Mesendoderm (in vitro differentiated cells): ENCODE measurements around the gene RMDN2.

Experiments
- DNase-seq: peaks from one replicate; pipeline ENCODE4 v3.0.0; 2013
- H2AK5ac ChIP-seq: 2 replicates; pipeline ENCODE4 v1.6.1; 2013; ENCODE audit warnings: low read length, inconsistent platforms
- H2BK120ac ChIP-seq: 2 replicates; pipeline ENCODE4 v1.6.1; 2013; ENCODE audit warnings: low read depth, mild to moderate bottlenecking, low read length, moderate library complexity, mixed read lengths
- H2BK15ac ChIP-seq: replicated peaks from 2 replicates; pipeline ENCODE4 v1.6.1; 2013; ENCODE audit warnings: low read depth, mild to moderate bottlenecking, moderate library complexity
- H2BK5ac ChIP-seq: 2 replicates; pipeline ENCODE4 v1.6.1; 2013; ENCODE audit warnings: low read length, inconsistent platforms
- H3K18ac ChIP-seq: 2 replicates; pipeline ENCODE4 v1.6.1; 2013; ENCODE audit warnings: mild to moderate bottlenecking, low read length, mixed read lengths
- H3K23ac ChIP-seq: one replicate; pipeline ENCODE4 v1.6.1; 2013; ENCODE audit warnings: low read length
- H3K27ac ChIP-seq: 2 replicates; pipeline ENCODE4 v1.5.1; 2013; ENCODE audit warnings: low read depth, mild to moderate bottlenecking, inconsistent platforms, low read length, moderate library complexity
- H3K27me3 ChIP-seq: 2 replicates; pipeline ENCODE4 v1.6.1; 2013; ENCODE audit warnings: low read length, control low read depth, mild to moderate bottlenecking, inconsistent platforms; ENCODE audit not compliant: insufficient read depth, poor library complexity
- H3K36me3 ChIP-seq: 2 replicates; pipeline ENCODE4 v1.6.1; 2013; ENCODE audit warnings: low read length, inconsistent platforms; ENCODE audit not compliant: control insufficient read depth, insufficient read depth
- H3K4ac ChIP-seq: one replicate; pipeline ENCODE4 v1.6.1; 2013; ENCODE audit warnings: low read depth, mild to moderate bottlenecking, low read length, moderate library complexity
- H3K4me1 ChIP-seq: 2 replicates; pipeline ENCODE4 v1.6.1; 2013; ENCODE audit warnings: low read depth, low read length, inconsistent platforms; ENCODE audit not compliant: control insufficient read depth
- H3K4me2 ChIP-seq: 2 replicates; pipeline ENCODE4 v1.6.1; 2013; ENCODE audit warnings: low read length
- H3K4me3 ChIP-seq: 2 replicates; pipeline ENCODE4 v1.5.1; 2013; ENCODE audit warnings: mild to moderate bottlenecking, low read length
- H3K56ac ChIP-seq: one replicate; pipeline ENCODE4 v1.6.1; 2013; ENCODE audit warnings: low read length
- H3K79me1 ChIP-seq: 2 replicates; pipeline ENCODE4 v1.6.1; 2013; ENCODE audit warnings: low read length, inconsistent platforms
- H3K79me2 ChIP-seq: 2 replicates; pipeline ENCODE4 v1.6.1; 2013; ENCODE audit warnings: mild to moderate bottlenecking, low read length; ENCODE audit not compliant: control insufficient read depth, insufficient read depth
- H3K9ac ChIP-seq: 2 replicates; pipeline ENCODE4 v1.6.1; 2013; ENCODE audit warnings: low read length, inconsistent platforms
- H4K5ac ChIP-seq: one replicate; pipeline ENCODE4 v1.6.1; 2013; ENCODE audit warnings: low read length
- H4K8ac ChIP-seq: one replicate; pipeline ENCODE4 v1.6.1; 2013; ENCODE audit warnings: low read depth, mild to moderate bottlenecking, control low read depth, low read length, moderate library complexity
- WGBS: extraction: QIAGEN DNeasy Blood & Tissue Kit; methylation state at CpG from one replicate; pipeline ENCODE4 v1.1.7; 2013; ENCODE audit warnings: low lambda C conversion rate, missing lambda C conversion rate; ENCODE audit not compliant: insufficient coverage; ENCODE audit errors: extremely low coverage; 5-methylcytosine and 5-hydroxymethylcytosine counted together

RMDN2 gene

DNA sequence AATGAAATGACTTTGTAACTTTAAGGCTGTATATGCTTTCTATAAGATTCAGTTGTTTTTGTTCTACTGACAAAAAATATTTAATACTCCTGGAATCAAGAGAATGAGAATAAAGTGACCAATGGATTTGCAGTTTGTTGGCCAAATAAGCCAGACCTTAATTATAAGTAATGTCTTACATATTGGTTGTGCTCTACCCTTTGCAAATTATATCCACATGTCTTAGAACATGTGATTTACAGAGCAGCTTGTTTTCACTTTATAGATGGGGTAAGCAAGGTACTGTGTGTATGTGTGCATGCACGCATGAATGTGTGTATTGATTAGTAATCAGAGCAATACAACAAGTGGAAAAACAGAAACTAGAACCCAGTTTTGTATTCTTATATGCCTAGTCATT is 59.1 kb downstream of the RMDN2 start:
- Histone ChIP-seq H2AK5ac (no peak overlapping the region), H2BK15ac (no peak overlapping the region), H4K8ac (no peak overlapping the region), H3K18ac (no peak overlapping the region), H3K56ac (no peak overlapping the region), H4K5ac (no peak overlapping the region), H3K27me3 (no peaks in the 10 kb centered on the region), H3K4me2 (no peak overlapping the region), H3K4me1 (no peaks in the 10 kb centered on the region), H3K79me1 (no peaks in the 10 kb centered on the region), H3K4me3 (no peak overlapping the region), H3K79me2 (no peaks in the 10 kb centered on the region), H3K4ac (no peak overlapping the region), H2BK5ac (no peak overlapping the region), H3K27ac (no peak overlapping the region), H3K9ac (no peak overlapping the region), H3K36me3 (no peaks in the 10 kb centered on the region), H3K23ac (no peak overlapping the region), H2BK120ac (no peak overlapping the region)
- WGBS = no CpG with 5 or more reads among the region's 1 CpG
- DNase-seq = no peak

GRCh38 chr2:37984589-37984988 is 59.5 kb downstream of the RMDN2 start:
- no peak overlapping the region for H2BK15ac ChIP-seq
- peak; percentile 13 for DNase-seq
- H3K4me2 ChIP-seq = no peak overlapping the region
- H4K8ac ChIP-seq = no peak overlapping the region
- no peaks in the 10 kb centered on the region for H3K79me1 ChIP-seq
- H3K4me3 ChIP-seq = no peak overlapping the region
- H3K36me3 ChIP-seq = no peaks in the 10 kb centered on the region
- H3K27me3 ChIP-seq = no peaks in the 10 kb centered on the region
- H3K4me1 ChIP-seq = no peaks in the 10 kb centered on the region
- H2BK5ac ChIP-seq = no peak overlapping the region
- H3K9ac ChIP-seq = no peak overlapping the region
- H2BK120ac ChIP-seq = no peak overlapping the region
- H3K79me2 ChIP-seq = no peaks in the 10 kb centered on the region
- H3K27ac ChIP-seq = no peak overlapping the region
- H3K56ac ChIP-seq = no peak overlapping the region
- H3K4ac ChIP-seq = no peak overlapping the region
- H4K5ac ChIP-seq = no peak overlapping the region
- no peak overlapping the region for H3K18ac ChIP-seq
- H3K23ac ChIP-seq = no peak overlapping the region
- H2AK5ac ChIP-seq = no peak overlapping the region

DNA sequence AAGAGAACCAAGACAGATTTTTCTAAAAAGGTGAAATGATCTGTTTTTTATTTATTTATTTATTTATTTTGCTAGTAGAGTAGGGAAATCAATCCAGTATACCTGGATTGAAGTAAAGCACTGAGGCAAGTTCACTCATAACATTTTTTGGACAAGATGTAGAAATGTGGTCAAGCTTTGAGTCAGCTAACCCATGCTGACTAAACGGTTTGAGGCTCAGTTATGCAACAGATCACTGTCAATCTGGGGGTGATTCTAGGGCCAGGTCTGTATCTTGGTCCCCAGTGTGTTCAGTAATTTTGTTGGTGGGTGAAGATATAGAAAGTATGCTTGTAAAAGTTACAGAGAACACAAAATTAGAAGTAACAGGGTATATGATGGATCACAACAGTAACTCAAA is 60.2 kb downstream of the RMDN2 start:
- H3K4me1 ChIP-seq = no peaks in the 10 kb centered on the region
- no peak overlapping the region for H3K56ac ChIP-seq
- no peak overlapping the region for H4K5ac ChIP-seq
- no peaks in the 10 kb centered on the region for H3K36me3 ChIP-seq
- no peaks in the 10 kb centered on the region for H3K79me2 ChIP-seq
- H3K4me3 ChIP-seq = no peak overlapping the region
- no peak overlapping the region for H2BK120ac ChIP-seq
- no peaks in the 10 kb centered on the region for H3K79me1 ChIP-seq
- H3K4ac ChIP-seq = no peak overlapping the region
- no peak overlapping the region for H4K8ac ChIP-seq
- H3K9ac ChIP-seq = no peak overlapping the region
- no peak overlapping the region for H2AK5ac ChIP-seq
- no peak overlapping the region for H2BK15ac ChIP-seq
- H2BK5ac ChIP-seq = no peak overlapping the region
- H3K23ac ChIP-seq = no peak overlapping the region
- H3K18ac ChIP-seq = no peak overlapping the region
- DNase-seq = no peak
- no peaks in the 10 kb centered on the region for H3K27me3 ChIP-seq
- no CpG with 5 or more reads among the region's 1 CpG for WGBS
- no peak overlapping the region for H3K27ac ChIP-seq
- H3K4me2 ChIP-seq = no peak overlapping the region

GRCh38 chr2:37987098-37987775 is 62.1 kb downstream of the RMDN2 start:
- Histone ChIP-seq H3K4me2 (no peak overlapping the region), H3K56ac (no peak overlapping the region), H3K79me2 (no peaks in the 10 kb centered on the region), H3K79me1 (no peaks in the 10 kb centered on the region), H2BK120ac (no peak overlapping the region), H3K18ac (no peak overlapping the region), H3K27me3 (no peaks in the 10 kb centered on the region), H2BK15ac (no peak overlapping the region), H3K36me3 (no peaks in the 10 kb centered on the region), H3K27ac (no peak overlapping the region), H4K5ac (no peak overlapping the region), H3K23ac (no peak overlapping the region), H2AK5ac (no peak overlapping the region), H3K4me3 (no peak overlapping the region), H3K4ac (no peak overlapping the region), H3K4me1 (no peaks in the 10 kb centered on the region), H3K9ac (no peak overlapping the region), H2BK5ac (no peak overlapping the region), H4K8ac (no peak overlapping the region)
- WGBS = no CpG with 5 or more reads among the region's 4 CpGs
- no peak for DNase-seq

GRCh38 chr2:37992601-37993000 is 67.5 kb downstream of the RMDN2 start:
- Histone ChIP-seq H3K36me3 (no peaks in the 10 kb centered on the region), H2AK5ac (no peak overlapping the region), H3K27me3 (no peaks in the 10 kb centered on the region), H3K9ac (no peak overlapping the region), H2BK5ac (no peak overlapping the region), H3K18ac (no peak overlapping the region), H2BK120ac (no peak overlapping the region), H3K4me1 (no peaks in the 10 kb centered on the region), H3K4me2 (no peak overlapping the region), H3K4me3 (no peak overlapping the region), H2BK15ac (no peak overlapping the region), H4K5ac (no peak overlapping the region), H3K27ac (no peak overlapping the region), H3K56ac (no peak overlapping the region), H3K79me2 (no peaks in the 10 kb centered on the region), H3K23ac (no peak overlapping the region), H3K79me1 (no peaks in the 10 kb centered on the region), H4K8ac (no peak overlapping the region), H3K4ac (no peak overlapping the region)
- no peak for DNase-seq
- no CpG with 5 or more reads among the region's 3 CpGs for WGBS

GRCh38 chr2:37993143-37993542 is 68.1 kb downstream of the RMDN2 start:
- Histone ChIP-seq H3K18ac (no peak overlapping the region), H3K9ac (no peak overlapping the region), H3K56ac (no peak overlapping the region), H3K4ac (no peak overlapping the region), H2BK5ac (no peak overlapping the region), H2AK5ac (no peak overlapping the region), H3K79me1 (no peaks in the 10 kb centered on the region), H3K27me3 (no peaks in the 10 kb centered on the region), H4K5ac (no peak overlapping the region), H3K4me2 (no peak overlapping the region), H3K4me1 (no peaks in the 10 kb centered on the region), H2BK120ac (no peak overlapping the region), H3K23ac (no peak overlapping the region), H3K36me3 (no peaks in the 10 kb centered on the region), H3K27ac (no peak overlapping the region), H4K8ac (no peak overlapping the region), H2BK15ac (no peak overlapping the region), H3K4me3 (no peak overlapping the region), H3K79me2 (no peaks in the 10 kb centered on the region)
- no CpG with 5 or more reads among the region's 3 CpGs for WGBS
- DNase-seq = peak; percentile 18
